NCI-H128 (cell line): Measurements from ENCODE around the gene LGALSL.
"Not testable (repeated sequence)": the region's sequence is repeated elsewhere in the genome, so short reads cannot be mapped to it uniquely, and the experiment has no call there.

Source experiments
- DNase-seq: peaks from one replicate; lab custom pipeline; 2025; ENCODE audit not compliant: unreplicated experiment; lab: John Stamatoyannopoulos, UW

The LGALSL gene

GRCh38 chr2:64442277-64442676, 11.7 kb upstream of the LGALSL start:
- DNase-seq = no peak

GRCh38 chr2:64442801-64443429, 11.0 kb upstream of the LGALSL start:
- DNase-seq = no peak

- DNase-seq = not testable (repeated sequence)
These were observed 8.0 kb upstream of the LGALSL start for GRCh38 chr2:64445970-64446369.

- no peak for DNase-seq
These were observed 6.5 kb upstream of the LGALSL start for GRCh38 chr2:64447317-64448040.

- DNase-seq = no peak
These were observed 5.9 kb upstream of the LGALSL start for GRCh38 chr2:64448041-64448426.

- DNase-seq = no peak
These were observed 2.9 kb upstream of the LGALSL start for GRCh38 chr2:64451051-64451450.

- no peak for DNase-seq
These were observed 697 bp downstream of the LGALSL start for GRCh38 chr2:64454386-64455332.

GRCh38 chr2:64455545-64455944, 1.6 kb downstream of the LGALSL start:
- DNase-seq = no peak

- DNase-seq = no peak
These were observed 2.3 kb downstream of the LGALSL start for GRCh38 chr2:64456293-64456692.

- no peak for DNase-seq
These were observed 3.6 kb downstream of the LGALSL start for GRCh38 chr2:64457524-64457923.

- no peak for DNase-seq
These were observed 5.6 kb downstream of the LGALSL start for GRCh38 chr2:64459575-64459974.

GRCh38 chr2:64460330-64460729, 6.4 kb downstream of the LGALSL start:
- DNase-seq = no peak

GRCh38 chr2:64461271-64462058, 7.5 kb downstream of the LGALSL start:
- DNase-seq = no peak

GRCh38 chr2:64462171-64462570, 8.2 kb downstream of the LGALSL start:
- DNase-seq = no peak

- no peak for DNase-seq
These were observed 9.2 kb downstream of the LGALSL start for GRCh38 chr2:64462940-64463700.

GRCh38 chr2:64463781-64464180, 9.8 kb downstream of the LGALSL start:
- no peak for DNase-seq

- no peak for DNase-seq
These were observed 12.6 kb downstream of the LGALSL start for GRCh38 chr2:64466478-64467085.

- no peak for DNase-seq
These were observed 13.3 kb downstream of the LGALSL start for GRCh38 chr2:64467096-64467843.

GRCh38 chr2:64469261-64469660, 15.3 kb downstream of the LGALSL start:
- DNase-seq = no peak
